Measurements from ENCODE around the gene CFAP43. TPM values are rescaled to one million over a fixed set of nuclear protein-coding genes. Genes with fewer than 3 reads are reported as not detected.

Gene CFAP43
- total RNA-seq, 2 donors from 2014 or later: 2.6 to 4.1 TPM

DNA sequence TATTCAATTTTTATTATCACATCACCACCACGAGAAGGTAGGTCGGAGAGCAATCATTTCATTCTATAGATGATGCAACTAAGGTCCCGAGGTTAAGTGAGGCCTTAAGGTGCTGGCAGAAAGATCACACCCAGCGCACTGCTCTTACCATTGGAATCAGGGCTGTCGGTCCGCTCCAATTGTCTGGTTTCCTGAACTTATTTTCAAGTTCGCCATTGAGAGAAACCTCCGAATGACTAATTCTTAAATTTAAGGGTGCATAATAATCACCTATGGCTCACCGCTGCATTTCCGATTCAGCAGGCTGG, 36.2 kb upstream of the CFAP43 start:
- TF ChIP-seq, protein P1, sequence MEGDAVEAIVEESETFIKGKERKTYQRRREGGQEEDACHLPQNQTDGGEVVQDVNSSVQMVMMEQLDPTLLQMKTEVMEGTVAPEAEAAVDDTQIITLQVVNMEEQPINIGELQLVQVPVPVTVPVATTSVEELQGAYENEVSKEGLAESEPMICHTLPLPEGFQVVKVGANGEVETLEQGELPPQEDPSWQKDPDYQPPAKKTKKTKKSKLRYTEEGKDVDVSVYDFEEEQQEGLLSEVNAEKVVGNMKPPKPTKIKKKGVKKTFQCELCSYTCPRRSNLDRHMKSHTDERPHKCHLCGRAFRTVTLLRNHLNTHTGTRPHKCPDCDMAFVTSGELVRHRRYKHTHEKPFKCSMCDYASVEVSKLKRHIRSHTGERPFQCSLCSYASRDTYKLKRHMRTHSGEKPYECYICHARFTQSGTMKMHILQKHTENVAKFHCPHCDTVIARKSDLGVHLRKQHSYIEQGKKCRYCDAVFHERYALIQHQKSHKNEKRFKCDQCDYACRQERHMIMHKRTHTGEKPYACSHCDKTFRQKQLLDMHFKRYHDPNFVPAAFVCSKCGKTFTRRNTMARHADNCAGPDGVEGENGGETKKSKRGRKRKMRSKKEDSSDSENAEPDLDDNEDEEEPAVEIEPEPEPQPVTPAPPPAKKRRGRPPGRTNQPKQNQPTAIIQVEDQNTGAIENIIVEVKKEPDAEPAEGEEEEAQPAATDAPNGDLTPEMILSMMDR (conservative IDR thresholded peaks at IDR 0.05): no peak
- Mint-ChIP-seq H3K9me3 (peaks cover 1% of the 10 kb centered on the region), H3K4me1 (peaks cover 5% of the 10 kb centered on the region), H3K27me3 (ENCODE audit: insufficient read depth) (no peaks in the 10 kb centered on the region), H3K27ac (peak overlapping the region; percentile 96), H3K4me3 (peak overlapping the region; percentile 85), H3K36me3 (ENCODE audit: low read depth) (peaks cover 38% of the 10 kb centered on the region)
- peak overlapping the region; percentile 70 for H3K27ac ChIP-seq (ENCODE audit: low read depth, low read length)
- peaks cover 4% of the 10 kb centered on the region for H3K4me1 ChIP-seq (ENCODE audit: control insufficient read depth, insufficient read depth, low read length)
- peak overlapping the region; percentile 91 for H3K4me3 ChIP-seq (ENCODE audit: low read length)
- H3K36me3 ChIP-seq (ENCODE audit: control insufficient read depth, insufficient read depth, low read length): peaks cover 52% of the 10 kb centered on the region
- no peaks in the 10 kb centered on the region for H3K27me3 ChIP-seq (ENCODE audit: control insufficient read depth, insufficient read depth, low read length, poor library complexity, severe bottlenecking)
- peak overlapping the region; percentile 86 for H3K9ac ChIP-seq (ENCODE audit: extremely low read depth, low read length, poor library complexity, severe bottlenecking)
- WGBS, 2 experiments (ENCODE audit: insufficient coverage in 1 of 2, insufficient read length in 1 of 2): 18 to 31% methylated on average over 9 to 10 of the region's 10 CpGs
- no peak for DNase-seq
- no peaks in the 10 kb centered on the region for H3K9me3 ChIP-seq (ENCODE audit: control insufficient read depth, low read length)

DNA sequence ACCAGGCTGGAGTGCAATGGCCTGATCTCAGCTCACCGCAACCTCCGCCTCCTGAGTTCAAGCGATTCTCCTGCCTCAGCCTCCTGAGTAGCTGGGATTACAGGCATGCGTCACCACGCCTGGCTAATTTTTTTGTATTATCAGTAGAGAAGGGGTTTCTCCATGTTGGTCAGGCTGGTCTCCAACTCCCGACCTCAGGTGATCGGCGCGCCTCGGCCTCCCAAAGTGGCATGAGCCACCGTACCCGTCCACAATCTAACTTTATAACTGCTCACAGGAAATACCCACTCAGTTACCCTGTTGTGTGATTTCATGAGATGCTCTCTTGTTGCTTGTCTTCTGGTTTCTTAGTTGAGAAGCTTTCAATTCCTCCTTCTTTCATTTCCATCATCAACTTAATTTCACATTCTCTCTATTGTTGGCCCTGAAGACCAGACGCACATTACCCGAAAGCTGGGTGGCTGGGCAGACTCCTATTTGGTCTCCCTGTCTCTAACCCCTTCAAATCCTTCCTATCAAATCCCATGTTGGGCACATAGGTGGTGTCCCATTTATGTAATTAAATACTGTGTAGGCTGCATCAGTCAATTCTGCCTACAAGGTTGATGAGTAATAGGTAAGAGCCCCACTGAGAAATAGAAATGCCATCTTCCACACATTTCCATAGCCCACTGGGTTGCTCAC, 35.7 kb upstream of the CFAP43 start:
- H3K36me3 Mint-ChIP-seq (ENCODE audit: low read depth): peaks cover 38% of the 10 kb centered on the region
- H3K9me3 Mint-ChIP-seq: peaks cover 1% of the 10 kb centered on the region
- Histone ChIP-seq H3K27ac (ENCODE audit: low read depth, low read length) (no peak overlapping the region), H3K9ac (ENCODE audit: extremely low read depth, low read length, poor library complexity, severe bottlenecking) (peak overlapping the region; percentile 86), H3K27me3 (ENCODE audit: control insufficient read depth, insufficient read depth, low read length, poor library complexity, severe bottlenecking) (no peaks in the 10 kb centered on the region), H3K9me3 (ENCODE audit: control insufficient read depth, low read length) (no peaks in the 10 kb centered on the region), H3K4me1 (ENCODE audit: control insufficient read depth, insufficient read depth, low read length) (peaks cover 4% of the 10 kb centered on the region), H3K36me3 (ENCODE audit: control insufficient read depth, insufficient read depth, low read length) (peaks cover 56% of the 10 kb centered on the region), H3K4me3 (ENCODE audit: low read length) (peak overlapping the region; percentile 91)
- H3K27me3 Mint-ChIP-seq (ENCODE audit: insufficient read depth): no peaks in the 10 kb centered on the region
- H3K4me1 Mint-ChIP-seq: peaks cover 5% of the 10 kb centered on the region
- TF ChIP-seq, protein P1 (conservative IDR thresholded peaks at IDR 0.05): no peak
- H3K4me3 Mint-ChIP-seq: peak overlapping the region; percentile 85
- 94 to 95% methylated on average over 11 to 14 of the region's 14 CpGs for WGBS, 2 experiments (ENCODE audit: insufficient coverage in 1 of 2, insufficient read length in 1 of 2)
- no peak for DNase-seq
- H3K27ac Mint-ChIP-seq: peak overlapping the region; percentile 96

DNA sequence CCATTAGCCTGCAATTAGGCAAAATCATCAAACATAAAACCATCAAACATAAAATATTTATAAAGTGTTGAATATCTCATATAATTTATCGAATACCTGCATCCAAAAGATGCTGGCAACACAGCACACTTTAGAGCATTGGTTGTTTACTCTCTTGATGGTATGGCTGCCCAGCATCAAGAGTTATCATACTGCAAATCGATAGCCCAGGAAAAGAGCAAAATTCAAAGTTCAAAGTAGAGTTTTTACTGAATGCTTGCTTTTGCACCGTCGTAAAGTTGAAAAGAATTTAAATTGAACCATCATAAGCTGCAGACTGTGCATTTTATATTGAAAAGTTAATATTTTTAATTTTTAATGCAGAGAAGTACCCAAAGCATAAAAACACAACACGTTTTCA, 32.6 kb upstream of the CFAP43 start:
- no peak for DNase-seq
- Histone ChIP-seq H3K4me3 (ENCODE audit: low read length) (no peak overlapping the region), H3K36me3 (ENCODE audit: control insufficient read depth, insufficient read depth, low read length) (peaks cover 83% of the 10 kb centered on the region), H3K9me3 (ENCODE audit: control insufficient read depth, low read length) (no peaks in the 10 kb centered on the region), H3K9ac (ENCODE audit: extremely low read depth, low read length, poor library complexity, severe bottlenecking) (no peak overlapping the region), H3K4me1 (ENCODE audit: control insufficient read depth, insufficient read depth, low read length) (peaks cover 4% of the 10 kb centered on the region), H3K27ac (ENCODE audit: low read depth, low read length) (no peak overlapping the region), H3K27me3 (ENCODE audit: control insufficient read depth, insufficient read depth, low read length, poor library complexity, severe bottlenecking) (no peaks in the 10 kb centered on the region)
- H3K9me3 Mint-ChIP-seq: peaks cover 1% of the 10 kb centered on the region
- TF ChIP-seq, protein P1 (conservative IDR thresholded peaks at IDR 0.05): no peak
- peaks cover 64% of the 10 kb centered on the region for H3K36me3 Mint-ChIP-seq (ENCODE audit: low read depth)
- H3K27ac Mint-ChIP-seq: no peak overlapping the region
- H3K4me1 Mint-ChIP-seq: peaks cover 10% of the 10 kb centered on the region
- no peaks in the 10 kb centered on the region for H3K27me3 Mint-ChIP-seq (ENCODE audit: insufficient read depth)
- 92 to 99% methylated on average over 5 of the region's 5 CpGs for WGBS, 2 experiments (ENCODE audit: insufficient coverage in 1 of 2, insufficient read length in 1 of 2)
- no peak overlapping the region for H3K4me3 Mint-ChIP-seq
